HG02852 (cell line): ENCODE data around the gene INMT.

Source experiments
- ATAC-seq: cut with Tn5 transposase; IDR thresholded peaks from one replicate; pipeline ENCODE4 v1.9.1; 2021; ENCODE audit warnings: mild to moderate bottlenecking, moderate library complexity; ENCODE audit not compliant: unreplicated experiment

The INMT gene

DNA sequence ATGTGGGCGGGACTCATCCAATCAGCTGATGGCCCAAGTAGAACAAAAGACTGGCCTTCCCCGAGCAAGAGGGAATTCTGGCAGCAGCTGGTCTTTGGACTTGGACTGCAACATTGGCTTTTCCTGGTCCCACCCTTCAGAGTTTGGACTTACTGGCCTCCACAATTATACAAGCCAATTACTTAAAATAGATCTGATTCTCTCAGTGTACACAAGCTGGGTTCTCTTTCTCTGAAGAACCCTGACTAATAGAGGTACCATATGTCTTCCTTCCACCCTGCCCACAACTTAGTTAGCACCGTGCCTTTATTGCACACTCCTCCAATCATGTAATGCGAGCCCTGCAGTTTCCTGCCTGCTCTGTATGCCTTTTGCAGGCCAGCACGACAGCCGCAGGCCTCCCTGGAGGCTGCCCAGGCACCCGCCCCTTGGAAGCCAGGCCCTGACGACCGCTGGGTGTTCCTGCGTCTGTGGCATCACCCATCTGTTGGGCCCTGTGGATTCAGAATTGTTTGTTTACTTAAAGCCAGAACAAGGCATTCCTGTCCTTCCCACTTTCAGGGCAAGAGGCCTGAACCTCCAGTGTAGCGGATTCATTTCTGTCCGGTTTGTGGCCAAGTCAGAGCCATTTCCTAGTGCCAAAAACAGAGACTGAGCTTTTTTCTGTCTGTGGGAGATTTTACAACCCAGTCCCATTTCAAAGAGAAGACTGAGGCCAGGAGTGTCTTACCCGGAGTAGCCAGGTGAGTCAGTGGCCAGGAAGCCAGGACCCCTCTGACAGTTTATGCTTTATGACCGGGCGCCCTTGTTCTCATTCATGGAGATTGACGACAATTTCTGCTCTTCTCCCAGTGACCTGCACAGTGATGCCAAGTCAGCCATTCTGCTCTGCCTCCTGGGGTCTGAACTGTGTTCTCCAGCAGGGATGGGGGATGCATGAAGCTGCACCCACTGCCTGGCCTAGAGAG is 968 bp upstream of the INMT start:
- no peak for ATAC-seq

DNA sequence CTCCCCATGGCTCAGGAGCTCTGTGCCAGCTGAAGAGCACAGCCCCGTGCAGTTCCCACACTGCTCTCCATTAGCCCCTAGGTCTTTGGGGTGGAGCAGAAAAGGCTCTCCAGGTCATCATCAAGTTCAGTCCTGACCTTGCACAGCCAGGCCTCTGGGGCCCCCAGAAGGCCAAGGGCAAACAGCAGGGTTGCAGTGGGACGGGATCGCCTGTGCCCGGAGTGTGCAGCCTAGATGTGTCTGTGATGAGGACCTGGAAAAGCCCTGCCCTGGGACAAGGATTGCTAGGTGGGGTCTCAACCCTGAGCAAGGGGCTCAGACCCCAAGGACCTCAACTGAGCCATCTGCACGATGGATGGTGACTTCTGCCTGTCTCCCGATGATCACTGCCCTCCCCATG is 549 bp downstream of the INMT start:
- ATAC-seq, result no peak

DNA sequence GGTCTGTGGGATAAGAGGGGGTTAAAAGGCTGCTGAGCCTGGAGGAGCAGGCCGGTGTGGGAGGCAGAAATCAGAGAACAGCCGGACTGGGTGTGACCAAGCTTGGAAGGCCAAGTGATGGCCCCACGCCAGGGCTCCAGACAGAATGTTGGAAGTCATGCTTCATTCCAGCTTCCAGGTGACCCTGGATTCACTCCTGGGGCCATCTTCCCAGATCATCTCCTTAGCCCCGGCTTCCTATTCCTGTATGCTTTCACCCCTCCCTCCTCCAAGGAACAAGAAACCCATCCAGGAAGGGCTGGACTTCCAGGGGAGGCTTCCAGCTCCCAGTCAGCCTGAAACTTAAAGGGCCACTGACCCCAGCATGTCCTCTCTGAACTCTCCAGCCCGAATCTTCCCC is 1.0 kb downstream of the INMT start:
- ATAC-seq, result no peak

DNA sequence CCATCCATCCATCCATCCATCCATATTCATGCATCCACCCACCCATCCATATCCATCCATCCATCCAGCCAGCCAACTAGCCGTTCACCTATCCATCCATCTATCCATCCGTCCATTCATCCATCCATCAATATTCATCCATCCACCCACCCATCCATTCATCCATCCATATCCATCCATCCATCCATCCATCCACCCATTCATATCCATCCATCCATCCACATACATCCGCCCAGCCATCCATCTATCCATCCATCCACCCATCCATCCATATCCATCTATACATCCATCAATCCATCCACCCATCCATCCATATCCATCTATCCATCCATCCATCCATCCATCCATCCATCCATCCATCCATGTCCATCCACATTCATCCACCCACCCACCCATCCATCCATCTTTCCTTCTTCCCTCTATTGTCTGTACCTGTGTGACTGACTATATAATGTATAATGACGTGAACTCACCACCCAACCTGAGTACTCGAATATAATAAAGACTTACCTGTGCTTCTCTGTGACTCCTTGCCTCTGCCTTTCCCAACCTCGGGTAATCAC is 2.5 kb downstream of the INMT start:
- ATAC-seq, result no peak

DNA sequence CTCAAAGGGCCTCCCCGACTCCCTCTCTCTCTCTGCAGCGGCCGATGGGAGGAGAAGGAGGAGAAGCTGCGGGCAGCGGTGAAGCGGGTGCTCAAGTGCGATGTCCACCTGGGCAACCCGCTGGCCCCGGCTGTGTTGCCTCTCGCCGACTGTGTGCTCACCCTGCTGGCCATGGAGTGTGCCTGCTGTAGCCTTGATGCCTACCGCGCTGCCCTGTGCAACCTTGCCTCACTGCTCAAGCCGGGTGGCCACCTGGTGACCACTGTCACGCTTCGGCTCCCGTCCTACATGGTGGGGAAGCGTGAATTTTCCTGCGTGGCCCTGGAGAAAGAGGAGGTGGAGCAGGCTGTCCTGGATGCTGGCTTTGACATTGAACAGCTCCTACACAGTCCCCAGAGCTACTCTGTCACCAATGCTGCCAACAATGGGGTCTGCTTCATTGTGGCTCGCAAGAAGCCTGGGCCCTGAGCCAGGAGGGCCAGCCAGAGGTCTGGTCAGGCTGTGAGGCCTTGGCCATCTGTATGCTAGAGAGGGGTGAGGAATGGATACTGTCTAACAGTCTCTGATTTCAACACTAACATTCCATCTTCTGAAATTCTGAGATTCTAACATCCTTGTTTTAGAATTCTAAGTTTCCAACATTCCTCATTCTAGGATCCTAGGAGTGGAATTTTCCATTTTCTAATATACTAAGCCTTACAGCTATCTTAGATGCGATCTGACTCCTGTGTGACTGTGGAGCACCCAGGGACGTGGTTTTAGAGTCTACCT is 3.6 kb downstream of the INMT start:
- no peak for ATAC-seq

DNA sequence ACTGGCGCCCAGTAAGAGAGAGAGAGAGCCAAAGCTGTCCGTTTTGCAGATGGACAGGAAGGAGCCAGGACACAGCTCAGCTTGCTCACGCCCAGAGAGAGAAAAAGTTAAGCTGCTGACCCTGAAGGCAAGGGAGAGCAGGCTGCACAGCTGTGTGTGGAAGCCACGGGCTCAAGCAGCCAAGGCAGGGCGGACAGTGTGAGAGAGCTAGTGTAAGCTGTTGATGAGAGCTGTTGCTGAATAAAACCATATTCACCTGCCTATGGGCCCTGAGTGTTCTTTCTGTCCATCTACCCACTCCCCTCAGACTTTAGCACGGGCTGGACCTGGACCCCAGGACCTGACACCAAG is 5.4 kb downstream of the INMT start:
- ATAC-seq, result no peak

DNA sequence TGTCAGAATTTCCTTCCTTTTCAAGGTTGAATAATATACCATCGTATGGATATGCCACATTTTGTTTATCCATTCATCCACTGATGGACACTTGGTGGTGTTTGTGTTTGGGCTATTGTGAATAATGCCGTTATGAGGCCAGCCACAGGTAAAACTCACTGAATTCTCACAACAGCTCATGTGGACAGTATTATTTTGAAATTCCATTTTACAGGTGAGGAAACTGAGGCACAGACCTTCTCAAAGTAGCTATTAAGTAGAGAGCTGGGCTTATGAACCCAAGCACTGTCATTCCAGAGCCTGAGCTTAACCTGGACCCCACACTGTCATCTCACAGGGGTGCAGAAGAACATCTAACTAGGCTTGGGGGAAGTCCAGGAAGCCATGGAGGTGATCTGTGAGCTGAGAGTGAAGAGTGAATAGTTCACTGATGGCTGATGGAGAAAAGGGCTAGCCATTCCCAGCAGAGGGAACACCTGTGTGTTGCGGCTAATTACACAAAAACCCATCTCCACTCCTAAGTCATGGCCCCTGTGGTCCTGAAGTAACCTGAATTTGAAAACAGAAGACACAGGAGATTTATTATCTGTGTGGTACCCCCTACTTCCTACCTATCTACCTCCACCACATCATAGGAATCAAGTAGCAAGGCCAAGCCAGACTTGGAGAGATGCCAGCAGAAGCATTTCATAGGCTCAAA is 8.7 kb downstream of the INMT start:
- no peak for ATAC-seq

DNA sequence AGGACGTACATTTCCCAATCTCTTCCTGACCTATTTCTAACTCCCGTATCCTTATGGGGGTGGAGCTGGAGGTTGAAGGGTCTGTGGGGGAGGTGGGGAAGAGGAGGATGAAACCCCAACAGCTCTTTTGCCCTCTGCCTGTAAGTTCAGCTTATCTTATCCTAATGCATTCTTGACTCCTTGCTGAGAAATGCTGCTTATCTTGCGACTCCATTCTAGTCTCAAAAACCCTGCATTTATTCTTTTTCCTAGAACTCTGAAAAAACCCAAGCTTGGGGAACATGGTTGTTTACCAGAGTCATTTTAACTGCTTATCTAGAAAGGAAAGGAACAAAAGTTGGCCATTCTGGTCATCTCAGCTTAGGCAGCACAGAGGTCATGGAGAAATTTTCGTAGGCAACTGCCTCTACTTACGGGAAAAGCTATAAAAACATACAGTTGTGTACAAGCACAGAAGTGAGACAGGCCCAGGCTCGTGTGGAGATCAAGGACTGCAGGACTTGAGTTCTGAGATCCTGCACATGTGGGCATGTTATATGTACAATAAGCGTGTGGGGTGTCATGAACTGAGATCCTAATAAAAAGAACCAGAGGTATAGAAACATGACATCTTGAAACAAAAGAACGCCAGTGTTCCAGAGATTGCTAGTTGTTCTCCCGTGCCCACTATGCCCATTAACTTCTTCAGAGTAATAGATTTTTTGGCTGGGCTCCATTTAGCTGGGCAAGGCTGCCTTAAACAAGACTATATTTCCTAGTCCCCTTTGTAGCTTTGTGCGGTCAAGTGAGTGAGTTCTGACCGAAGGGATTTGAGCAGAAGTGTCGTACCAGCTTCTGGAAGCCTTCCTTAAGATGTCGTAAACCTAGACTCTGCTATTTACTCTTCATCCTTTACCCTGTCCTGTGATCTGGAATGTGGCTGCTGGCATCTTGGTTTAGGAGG is 9.6 kb downstream of the INMT start:
- no peak for ATAC-seq

DNA sequence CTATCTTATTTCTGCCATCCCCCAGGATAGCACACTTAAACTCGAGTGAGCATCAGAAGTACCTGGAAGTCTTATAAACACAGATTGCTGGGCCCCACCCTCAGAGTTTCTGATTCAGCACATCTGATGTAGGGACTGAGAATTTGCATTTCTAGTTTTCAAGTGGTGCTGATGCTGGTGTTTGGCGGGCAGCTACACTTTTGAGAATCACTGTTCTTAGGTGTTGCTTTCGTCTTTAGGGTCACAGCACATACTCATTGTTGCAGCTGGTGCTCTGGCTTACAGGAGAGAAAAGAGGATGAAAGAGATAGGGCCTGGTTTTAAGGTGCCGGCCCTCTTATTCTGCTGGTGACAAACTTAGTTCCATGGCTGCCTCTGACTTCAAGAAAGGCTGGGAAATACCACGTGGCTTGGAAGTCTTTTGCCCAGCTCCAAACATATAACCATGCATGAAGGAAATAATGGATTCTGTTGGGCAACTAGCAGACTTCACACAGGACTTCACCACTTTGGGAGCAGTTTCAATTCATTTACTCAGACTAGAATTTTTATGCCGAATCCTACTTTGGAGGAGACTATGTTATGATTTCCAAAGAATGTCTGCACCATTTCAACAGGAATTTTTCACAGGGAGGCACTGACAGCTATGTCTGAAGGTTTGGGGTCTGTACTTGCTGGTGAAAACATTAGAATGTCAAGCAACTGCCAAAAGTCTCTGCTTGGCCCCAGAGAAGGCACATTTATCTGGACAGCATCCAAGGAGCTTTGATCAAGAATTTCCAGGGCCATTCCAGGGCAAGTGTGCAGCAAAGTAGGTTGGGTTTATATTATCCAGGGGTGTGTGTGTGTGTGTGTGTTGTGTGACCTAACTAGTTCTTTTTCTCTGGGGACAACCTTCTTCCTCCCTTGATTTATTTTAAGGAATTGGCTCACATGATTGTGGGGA is 12.4 kb downstream of the INMT start:
- ATAC-seq, result peak; percentile 95

DNA sequence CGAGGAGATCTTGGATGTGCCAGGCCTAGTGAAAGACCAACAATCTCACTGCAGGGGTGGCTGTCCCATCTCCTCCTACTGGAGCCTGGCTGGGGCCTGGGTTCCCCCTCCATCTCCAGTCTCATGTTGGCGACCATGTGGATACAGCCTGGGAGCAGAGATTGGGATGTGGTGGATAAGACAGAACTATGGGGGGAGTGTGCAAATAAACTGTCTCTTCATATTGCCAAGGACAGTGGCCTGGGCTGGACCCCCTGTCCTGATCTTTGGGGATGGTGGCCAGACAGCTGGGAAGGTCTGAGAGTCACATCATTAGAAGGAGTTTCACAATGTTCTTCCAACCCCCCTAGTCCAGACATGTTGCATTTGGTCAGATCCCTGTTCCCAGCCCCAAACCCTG is 13.5 kb downstream of the INMT start:
- no peak for ATAC-seq

DNA sequence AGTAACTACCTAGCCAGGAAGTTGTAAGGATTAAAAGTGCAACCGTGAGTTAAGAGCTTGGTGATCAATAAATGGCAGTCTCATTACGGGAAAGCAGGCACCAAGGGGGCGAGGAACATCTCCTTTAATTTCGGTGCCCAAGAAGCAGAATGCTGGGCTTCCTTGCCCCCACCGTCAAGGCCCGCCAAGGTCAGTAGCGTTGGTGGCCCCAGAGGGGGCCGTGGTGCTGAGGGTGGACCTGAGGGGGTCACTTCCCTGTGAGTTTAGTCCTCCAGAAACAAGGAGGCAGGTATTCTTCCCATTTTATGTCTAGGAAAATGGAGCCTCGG is 18.9 kb downstream of the INMT start:
- ATAC-seq, result no peak

DNA sequence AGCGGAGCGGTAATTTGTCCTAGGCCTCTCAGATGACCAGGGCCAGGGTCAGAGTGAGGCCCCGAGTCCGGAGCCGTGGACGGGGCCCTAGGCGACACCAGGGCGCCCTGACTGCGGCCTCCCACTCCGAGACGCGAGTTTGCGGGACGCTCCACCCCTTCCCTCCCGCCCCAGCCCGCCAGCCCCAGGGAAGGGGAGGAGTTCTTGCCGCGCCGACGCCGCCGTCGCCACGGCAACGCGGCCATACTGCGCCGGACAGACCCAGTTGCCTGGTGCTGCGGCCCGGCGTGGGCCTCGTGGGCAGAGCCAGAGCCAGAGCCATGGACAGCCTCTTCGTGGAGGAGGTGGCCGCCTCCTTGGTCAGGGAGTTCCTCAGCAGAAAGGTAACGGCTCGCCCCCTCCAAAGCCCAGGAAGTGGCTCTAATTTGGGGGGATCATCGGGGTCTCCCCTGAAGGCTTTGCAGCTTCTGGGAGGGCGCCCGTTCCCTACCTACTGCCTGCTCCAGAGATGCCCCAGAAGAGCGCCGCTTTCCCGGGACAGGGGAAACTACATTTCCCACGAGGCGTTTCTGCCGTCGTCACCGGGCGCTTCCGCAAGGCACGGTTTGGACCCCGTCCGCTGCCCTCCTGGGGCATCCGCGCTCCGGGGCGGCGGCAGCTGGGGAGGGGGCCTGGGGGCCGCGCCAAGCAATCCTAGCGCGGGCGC is 19.4 kb downstream of the INMT start, which contains the start of gene MINDY4:
MINDY4 (plus strand) TSS at position 244 of the 706 bp plus-strand sequence; CDS start at position 321, 77 bp downstream.
- peak; percentile 87 for ATAC-seq

DNA sequence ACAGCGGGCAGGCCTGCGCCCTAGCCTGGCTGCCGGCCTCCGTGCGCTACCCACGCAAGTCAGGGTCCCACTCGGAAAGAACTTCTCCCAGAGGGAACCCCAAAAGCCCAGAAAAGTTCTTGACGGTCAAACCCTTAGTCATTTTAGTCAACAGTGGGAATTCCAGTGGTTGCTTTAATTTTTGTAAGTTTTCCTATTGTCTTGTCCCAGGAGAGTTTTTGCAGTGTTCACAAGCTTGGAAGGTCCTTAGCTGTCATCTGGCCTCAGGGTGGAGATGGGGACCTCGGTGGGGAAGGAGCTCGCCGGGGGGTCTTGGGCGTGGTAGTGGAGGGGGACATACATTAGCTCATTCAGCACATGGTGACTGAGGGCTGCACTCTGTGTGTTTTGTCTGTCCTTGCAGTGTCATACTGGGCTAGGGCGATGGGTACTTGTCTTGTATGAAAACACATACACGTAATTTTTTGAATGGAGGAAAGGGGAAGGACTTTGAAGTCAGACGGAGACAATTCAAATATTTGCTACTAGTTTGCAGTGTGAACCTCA is 20.0 kb downstream of the INMT start:
- ATAC-seq, result peak; percentile 33

DNA sequence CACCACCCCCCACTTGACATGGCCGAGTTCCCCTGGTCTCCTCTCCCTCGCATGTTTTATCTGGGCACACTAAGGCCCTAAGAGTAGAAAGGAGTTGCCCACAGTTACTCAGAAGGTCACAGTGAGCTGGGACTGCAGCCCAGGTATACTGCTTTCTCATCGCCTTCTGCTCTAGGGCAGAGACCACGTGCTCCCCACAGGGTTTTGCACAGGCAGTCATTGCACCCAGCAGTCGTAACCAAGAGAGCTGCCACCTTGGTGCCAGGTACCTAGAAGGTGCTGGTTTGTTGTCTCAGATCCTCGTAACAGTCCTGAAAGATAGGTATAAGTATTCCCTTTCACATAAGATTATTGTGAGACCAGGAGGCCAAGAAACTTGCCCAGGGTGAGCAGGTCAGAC is 21.0 kb downstream of the INMT start:
- ATAC-seq, result no peak

DNA sequence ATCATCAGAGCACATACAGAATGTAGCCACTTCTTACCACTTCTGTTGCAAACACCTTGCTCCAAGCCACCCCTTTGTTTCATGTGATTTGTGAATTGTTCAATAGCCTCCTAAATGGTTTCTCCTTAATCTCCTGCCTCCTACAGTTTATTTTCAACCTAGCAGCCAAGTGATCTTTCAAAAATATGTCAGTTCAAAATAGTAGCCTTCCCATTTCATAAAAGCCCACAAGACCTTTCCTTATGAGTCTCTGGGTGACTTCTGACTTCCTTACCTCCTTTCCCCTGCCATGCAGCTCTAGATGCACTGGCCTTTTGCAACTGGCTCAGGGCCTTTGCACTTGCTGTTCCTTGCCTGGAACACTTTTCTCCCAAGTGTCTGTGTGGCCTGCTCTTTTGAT is 24.1 kb downstream of the INMT start:
- no peak for ATAC-seq

DNA sequence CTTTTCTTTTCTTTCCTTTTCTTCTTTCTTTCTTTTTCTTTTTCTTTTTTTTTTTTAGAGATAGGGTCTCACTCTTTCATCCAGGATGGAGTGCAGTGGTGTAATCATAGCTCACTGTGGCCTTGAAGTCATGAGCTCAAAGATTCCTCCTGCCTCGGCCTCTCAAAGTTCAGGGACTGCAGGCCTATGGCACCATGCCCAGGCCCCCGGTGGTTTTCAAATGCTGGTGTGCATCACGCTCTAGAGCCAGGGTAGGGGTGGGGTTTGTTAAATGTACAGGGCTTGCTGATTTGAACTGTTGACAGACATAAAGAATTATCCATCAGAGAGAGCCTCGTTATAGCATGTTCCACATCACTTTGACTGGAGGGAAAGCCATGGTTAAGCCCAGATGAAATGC is 25.0 kb downstream of the INMT start:
- ATAC-seq, result no peak

DNA sequence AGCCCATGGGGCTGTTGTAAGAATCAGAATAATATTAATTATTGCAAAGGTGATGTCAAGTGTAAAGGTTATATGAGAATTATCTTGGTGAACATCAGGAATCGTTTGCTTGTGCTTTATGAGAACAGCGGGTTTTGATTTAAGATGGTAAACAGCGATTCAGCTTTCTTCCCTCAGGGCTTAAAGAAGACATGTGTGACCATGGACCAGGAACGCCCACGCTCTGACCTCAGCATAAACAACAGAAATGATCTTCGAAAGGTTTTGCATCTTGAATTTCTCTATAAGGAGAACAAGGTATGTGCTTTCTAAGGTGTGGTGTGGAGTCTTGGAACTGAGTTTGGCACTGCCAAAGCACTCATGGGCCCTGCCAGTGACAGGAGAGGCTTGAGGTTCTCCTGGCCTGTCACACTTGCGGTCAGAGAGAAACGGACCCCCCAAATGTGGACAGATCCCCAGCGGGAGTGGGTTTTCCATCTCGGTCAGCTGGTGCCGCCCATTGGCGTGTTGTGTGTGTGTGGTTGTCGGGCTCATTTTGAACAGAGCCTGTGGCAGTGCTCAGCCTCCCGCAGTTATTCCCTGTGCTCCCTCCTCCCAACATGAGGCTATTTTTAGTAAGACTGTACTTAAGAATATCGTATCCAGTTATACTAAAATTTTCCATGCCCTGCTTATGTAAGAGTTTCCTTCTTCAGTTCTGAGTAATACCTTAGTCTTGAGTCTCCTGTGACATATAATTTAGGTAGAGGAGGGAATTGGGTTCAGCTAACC is 26.5 kb downstream of the INMT start:
- no peak for ATAC-seq
